ENCODE data around the gene HYAL1. TPM values are rescaled to one million over a fixed set of nuclear protein-coding genes. Genes with fewer than 3 reads are reported as not detected.

The HYAL1 gene
- 2.4 and 4.2 TPM in 2 replicates for total RNA-seq

GRCh38 chr3:50303013-50303815 lies at the start of gene HYAL1:
HYAL1 (minus strand) TSS chr3:50303574; CDS start chr3:50302956, 618 bp downstream.

DNA sequence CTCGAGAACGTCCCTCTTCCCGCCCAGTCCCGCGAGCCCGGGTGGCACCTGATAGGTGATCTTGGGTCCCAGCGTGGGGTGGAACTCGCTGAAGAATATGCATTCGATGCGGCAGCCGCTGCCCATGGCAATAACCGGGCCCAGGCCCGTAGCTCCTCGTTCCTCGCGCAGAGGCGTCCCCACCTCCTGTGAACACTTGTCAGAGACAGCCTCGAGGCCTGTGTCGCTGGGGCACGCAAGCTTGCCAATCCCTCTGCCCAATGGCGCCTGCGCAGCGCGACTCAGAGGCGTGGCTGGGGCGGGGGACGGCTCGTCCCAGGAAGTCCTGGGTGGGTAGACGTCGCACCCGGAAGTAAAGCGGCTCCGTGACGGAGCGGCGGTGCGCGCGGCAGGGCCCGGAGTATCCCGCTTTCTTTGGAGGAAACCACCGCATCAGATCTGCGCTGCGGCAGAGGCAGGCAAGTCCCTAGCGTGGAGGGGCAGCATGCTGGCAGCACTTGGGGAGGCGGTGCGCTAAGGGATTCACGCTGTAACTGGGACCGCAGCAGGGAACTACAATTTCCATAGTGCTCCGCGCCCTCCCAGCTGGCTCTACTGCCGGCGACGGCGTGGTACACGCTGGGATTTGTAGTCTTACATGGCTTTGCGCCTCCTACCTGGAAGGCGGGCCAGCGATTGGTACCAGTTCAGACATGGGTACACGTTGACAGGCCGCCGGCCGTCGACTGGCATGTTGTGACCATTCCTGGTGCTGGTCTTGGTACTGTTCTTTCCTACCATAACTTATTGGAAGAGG lies 47.4 kb upstream of the HYAL1 start, which contains the start of the genes CYB561D2 and NPRL2:
Gene CYB561D2 (plus strand): TSS at position 336 of the 796 bp plus-strand sequence. CDS start 572 bp downstream, outside the sequence.
Gene NPRL2 (minus strand): TSS at position 249 of the 796 bp plus-strand sequence. CDS start 123 bp downstream, at position 126.

DNA sequence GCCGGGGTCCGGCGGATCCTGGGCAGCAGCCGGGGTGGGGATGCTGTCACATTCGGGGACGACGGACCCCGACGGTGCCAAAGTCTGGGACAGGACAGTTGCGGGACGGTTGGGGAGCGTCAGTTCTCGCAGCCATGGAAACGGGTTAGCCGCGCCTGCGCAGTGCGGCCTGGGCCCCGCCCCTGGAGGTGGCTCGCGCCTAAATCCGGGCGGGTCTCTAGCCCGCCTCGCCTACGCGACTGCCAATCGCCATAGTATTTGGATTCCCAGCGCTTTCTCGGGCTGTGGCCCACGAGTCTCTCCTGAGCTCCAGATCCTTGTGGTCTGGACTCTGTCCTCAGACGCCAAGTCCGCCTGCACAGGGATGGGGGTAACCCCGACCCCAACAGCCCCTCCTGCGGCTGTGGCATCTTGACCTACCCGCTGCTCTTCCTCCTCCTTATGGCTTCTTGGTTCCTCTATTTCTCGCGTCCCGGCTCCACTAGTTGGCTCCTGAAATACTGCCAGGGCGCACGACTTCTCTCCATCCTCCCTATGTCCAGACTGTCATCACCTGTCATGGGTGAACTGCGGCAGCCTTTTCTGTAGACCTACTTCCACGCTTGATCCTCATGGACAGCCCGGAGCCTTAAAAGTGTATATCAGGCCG lies 42.3 kb upstream of the HYAL1 start, which contains the start of gene ZMYND10:
Gene ZMYND10 (minus strand): TSS at position 147 of the 649 bp plus-strand sequence. CDS start 153 bp downstream, outside the sequence.

DNA sequence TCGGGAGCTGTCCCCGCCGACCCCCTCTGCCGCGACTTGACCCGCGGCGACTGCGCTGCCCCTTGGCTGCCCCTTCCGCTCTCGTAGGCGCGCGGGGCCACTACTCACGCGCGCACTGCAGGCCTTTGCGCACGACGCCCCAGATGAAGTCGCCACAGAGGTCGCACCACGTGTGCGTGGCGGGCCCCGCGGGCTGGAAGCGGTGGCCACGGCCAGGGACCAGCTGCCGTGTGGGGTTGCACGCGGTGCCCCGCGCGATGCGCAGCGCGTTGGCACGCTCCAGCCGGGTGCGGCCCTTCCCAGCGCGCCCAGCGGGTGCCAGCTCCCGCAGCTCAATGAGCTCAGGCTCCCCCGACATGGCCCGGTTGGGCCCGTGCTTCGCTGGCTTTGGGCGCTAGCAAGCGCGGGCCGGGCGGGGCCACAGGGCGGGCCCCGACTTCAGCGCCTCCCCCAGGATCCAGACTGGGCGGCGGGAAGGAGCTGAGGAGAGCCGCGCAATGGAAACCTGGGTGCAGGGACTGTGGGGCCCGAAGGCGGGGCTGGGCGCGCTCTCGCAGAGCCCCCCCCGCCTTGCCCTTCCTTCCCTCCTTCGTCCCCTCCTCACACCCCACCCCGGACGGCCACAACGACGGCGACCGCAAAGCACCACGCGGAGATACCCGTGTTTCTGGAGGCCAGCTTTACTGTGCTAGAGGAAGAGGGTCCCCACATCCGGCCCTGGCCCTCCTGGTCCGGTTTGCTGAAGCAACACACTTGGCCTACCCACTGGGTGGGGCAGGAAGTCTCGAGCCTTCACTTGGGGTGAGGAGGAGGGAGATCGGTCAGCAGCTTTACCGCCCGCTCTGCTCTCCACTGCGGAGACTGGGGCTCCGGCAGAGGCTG lies 37.3 kb upstream of the HYAL1 start, which contains the start of gene RASSF1:
Gene RASSF1 (minus strand): TSS at position 389 of the 882 bp plus-strand sequence. CDS start 31 bp downstream, at position 358.

DNA sequence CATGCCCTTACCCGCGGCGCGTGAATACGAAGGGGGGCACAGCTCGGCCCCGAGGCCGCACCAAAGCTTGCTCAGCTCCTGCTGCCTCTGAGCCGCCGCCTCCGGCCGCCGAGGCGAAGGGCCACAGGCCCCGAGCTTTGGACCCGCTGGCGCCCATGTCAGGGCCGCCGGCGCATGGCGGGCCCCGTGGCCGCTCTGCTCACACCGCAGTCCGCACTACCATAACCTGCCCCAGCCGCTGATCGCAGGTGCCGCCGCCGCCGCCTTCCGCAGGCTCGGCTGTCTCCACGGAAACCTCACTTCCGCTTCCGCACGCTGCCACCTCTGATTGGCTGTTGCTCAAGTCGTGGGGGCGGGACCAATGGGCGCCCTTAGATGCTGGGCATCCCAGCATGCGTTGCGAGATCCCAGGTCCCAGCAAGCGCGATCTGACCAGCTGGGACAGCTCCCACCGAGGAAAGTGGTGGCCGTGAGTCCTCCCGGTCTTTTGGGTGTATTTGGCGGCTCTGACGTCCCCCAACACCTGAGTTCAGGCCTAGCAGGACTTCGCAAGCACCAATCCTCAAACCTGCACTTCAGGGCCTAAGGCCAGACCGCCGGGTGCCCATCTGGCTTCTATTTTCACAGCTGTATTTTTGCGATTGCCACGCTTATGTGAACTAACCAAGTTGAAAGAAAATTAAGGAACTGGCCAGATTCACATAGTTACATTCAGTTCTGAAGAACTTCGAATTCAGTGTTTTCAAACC lies 24.7 kb upstream of the HYAL1 start, which contains the start of gene TUSC2:
Gene TUSC2 (minus strand): TSS at position 281 of the 749 bp plus-strand sequence. CDS start 124 bp downstream, at position 157.

DNA sequence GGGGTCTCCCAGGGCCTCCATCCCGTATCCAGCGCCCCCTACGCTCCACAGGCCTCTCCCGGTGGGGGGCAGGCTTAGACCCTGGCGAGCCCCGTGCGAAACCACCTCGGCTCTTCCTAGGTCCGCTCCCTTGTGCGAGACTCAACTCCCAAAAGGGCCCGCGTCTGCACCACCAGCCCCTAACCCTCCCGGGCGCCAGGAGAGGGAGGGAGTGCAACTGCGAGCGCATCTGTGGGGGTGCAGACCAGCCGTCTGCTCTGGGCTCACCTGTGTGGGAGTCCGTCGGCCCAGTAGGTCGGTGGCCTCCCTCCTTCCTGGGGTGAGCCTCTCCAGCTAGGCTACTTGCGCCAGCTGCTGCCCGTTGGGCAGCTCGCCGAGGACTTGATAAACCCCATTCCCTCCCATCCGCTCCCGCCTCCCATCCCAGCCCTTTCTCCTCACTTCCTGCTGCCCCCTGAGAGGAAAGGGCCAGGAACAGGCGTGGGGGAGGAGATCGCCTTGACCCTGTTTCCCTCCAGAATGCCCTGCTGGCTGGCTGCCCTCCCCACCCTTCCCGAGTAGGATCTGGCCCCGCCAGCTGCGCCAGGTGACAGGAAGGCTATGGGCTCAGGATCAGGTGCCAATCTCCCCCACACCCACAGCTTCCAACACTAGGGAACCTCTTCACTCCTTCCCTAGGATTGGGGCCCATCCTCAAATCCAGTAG lies 19.2 kb upstream of the HYAL1 start, which contains the start of gene HYAL2:
Gene HYAL2 (minus strand): TSS at position 360 of the 706 bp plus-strand sequence. CDS start 2,256 bp downstream, outside the sequence.

DNA sequence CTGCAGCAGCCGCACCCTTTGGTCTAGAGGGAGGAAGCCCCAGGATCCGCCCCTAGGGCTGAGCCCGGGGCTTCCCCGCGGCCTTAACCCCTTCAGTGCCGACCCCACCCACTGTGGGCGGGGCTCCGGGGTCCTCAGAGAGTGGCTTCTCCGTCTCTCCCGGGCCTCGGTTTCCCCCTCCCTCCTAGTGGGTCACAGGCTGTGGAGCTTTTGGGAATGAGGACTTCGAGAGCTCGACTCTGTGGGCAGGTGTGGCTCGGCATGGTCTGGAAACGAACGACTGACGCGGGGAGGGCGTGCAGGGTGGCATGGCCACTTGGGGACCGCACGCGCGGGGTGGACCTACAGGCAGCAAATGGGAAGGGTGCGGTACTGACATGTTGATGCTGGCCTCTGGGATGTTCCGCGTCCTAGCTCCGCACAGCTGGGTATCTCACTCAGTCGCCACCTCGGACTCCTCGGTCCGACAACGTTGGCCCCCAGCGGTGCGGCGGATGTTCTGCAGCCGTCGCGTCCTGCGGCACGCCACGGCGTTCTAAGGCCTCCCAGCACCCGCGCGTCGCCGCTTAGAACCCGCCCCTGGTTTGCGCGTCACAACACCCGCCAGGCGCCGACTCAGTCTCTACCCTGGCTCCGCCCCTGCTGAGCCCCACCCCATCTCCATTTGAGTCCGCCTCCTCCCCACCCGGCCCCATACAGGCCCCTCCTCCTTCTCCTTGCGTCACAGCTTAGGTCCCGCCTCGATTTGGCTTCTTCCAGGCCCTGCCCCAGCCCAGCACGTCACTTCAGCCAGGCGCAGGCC lies 4.3 kb downstream of the HYAL1 start, which contains the start of the genes HYAL3 and NAA80:
Gene HYAL3 (minus strand): TSS at position 570 of the 802 bp plus-strand sequence. CDS start 3,803 bp downstream, outside the sequence.
Gene NAA80 (minus strand): TSS at position 570 of the 802 bp plus-strand sequence. CDS start 1,942 bp downstream, outside the sequence.

DNA sequence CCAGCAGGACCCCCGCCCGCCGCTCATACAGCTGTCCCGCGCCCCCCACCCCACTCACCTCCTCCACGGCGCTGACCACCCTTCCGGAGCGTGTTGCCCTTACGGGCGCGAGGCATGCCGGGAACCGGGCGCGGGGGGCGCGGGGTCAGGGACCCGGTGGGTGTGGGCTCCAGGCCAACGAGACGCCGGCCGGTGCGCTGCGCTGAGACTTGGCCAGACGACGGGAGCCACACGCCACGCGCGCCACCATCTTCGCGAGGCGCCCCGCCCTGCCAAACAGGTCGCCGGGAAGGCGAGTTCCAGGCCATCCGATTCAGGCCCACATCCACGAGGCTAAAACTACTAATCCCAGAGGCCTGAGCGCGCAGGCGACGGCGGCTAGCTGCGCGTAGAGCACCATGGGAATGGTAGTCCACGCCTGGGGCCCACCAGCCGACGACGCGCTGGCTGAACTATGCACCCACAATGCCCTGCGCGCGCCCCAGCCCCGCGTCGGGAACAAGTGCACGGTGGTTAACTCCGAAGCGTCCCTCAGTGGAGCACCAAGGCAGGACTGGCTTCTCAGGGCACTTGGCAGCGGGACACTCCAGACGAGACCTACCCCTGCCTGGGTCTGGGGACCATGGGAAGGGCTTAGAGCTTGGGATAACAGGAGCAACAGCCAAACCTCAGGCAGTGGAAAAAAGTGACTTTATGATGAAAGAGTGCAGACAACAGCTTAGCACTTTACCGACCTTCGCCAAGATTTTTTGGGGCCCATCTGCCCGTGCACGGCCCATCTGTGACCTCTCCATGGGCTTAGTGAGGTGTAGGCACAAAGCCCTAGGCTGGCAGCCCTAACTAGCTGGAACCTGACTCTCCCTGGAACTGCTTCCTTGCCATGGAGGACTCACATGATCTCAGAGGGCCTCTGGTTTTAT lies 11.0 kb downstream of the HYAL1 start, which contains the start of gene IFRD2:
Gene IFRD2 (minus strand): TSS at position 271 of the 920 bp plus-strand sequence. CDS start 155 bp downstream, at position 116.

DNA sequence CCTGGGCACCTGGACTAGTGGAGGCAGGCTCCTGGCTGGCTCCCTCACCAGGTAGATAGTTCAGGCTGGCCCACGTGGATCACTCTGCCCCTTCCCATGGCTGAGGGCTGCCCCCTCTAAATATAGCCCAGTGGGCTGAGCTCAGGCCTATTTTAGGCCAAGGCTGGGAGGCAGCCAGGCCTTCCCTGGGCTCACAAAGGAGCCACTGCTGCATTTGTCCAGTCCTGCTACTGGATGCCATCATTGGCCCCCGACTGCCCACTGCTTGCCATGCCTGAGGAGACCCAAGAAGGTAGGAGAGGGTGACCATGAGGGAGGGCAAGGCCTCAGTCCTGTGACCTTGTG lies 24.5 kb downstream of the HYAL1 start, which contains the start of gene LSMEM2:
Gene LSMEM2 (plus strand): TSS at position 208 of the 345 bp plus-strand sequence. CDS start 27 bp downstream, at position 235.

GRCh38 chr3:50268703-50269451 lies 34.5 kb downstream of the HYAL1 start, which contains the start of gene SEMA3B:
SEMA3B (plus strand) TSS chr3:50269147; CDS start chr3:50269241, 94 bp downstream.

Other genes with a start within 250 kb of the HYAL1 start
- 166 and 212 TPM in 2 replicates for gene RBM5, start 214.7 kb downstream of the HYAL1 start, total RNA-seq
- gene SEMA3F, start 148.2 kb downstream of the HYAL1 start, total RNA-seq = 10.4 and 13.7 TPM in 2 replicates
- gene GNAT1, start 112.0 kb downstream of the HYAL1 start, total RNA-seq = not detected in 2 replicates
- gene SLC38A3, start 98.3 kb downstream of the HYAL1 start, total RNA-seq = not detected in 2 replicates
- 188 and 261 TPM in 2 replicates for gene GNAI2, start 67.4 kb downstream of the HYAL1 start, total RNA-seq
- gene SEMA3B, start 34.4 kb downstream of the HYAL1 start, total RNA-seq = 11.8 and 14.9 TPM in 2 replicates
- gene LSMEM2, start 24.5 kb downstream of the HYAL1 start, total RNA-seq = not detected in 2 replicates
- gene IFRD2, start 11.1 kb downstream of the HYAL1 start, total RNA-seq = 40.0 and 71.8 TPM in 2 replicates
- gene HYAL3, start 4.2 kb downstream of the HYAL1 start, total RNA-seq = 5.9 and 12.1 TPM in 2 replicates
- gene NAA80, start 4.2 kb downstream of the HYAL1 start, total RNA-seq = 13.7 and 16.9 TPM in 2 replicates
- gene HYAL2, start 19.2 kb upstream of the HYAL1 start, total RNA-seq = 89.9 and 110 TPM in 2 replicates
- gene TUSC2, start 24.6 kb upstream of the HYAL1 start, total RNA-seq = 16.9 and 29.1 TPM in 2 replicates
- gene RASSF1, start 37.3 kb upstream of the HYAL1 start, total RNA-seq = 13.9 and 22.4 TPM in 2 replicates
- 0.33 and 1.6 TPM in 2 replicates for gene ZMYND10, start 42.2 kb upstream of the HYAL1 start, total RNA-seq
- gene NPRL2, start 47.2 kb upstream of the HYAL1 start, total RNA-seq = 29.1 and 38.5 TPM in 2 replicates
- gene CYB561D2, start 47.3 kb upstream of the HYAL1 start, total RNA-seq = 31.0 and 32.9 TPM in 2 replicates
- gene TMEM115, start 55.9 kb upstream of the HYAL1 start, total RNA-seq = 66.7 and 76.6 TPM in 2 replicates
- 0.39 TPM in 1 of 2 replicates, not detected in the other for gene CACNA2D2, start 200.1 kb upstream of the HYAL1 start, total RNA-seq